NCI-H82 treated with DMSO at 0.1 percent for 48 hours (cell line): Measurements from ENCODE around the gene CDKL4.
"Not testable (repeated sequence)": the region's sequence is repeated elsewhere in the genome, so short reads cannot be mapped to it uniquely, and the experiment has no call there.

Experiments used
- DNase-seq: peaks from one replicate; lab custom pipeline; 2025; ENCODE audit not compliant: unreplicated experiment; lab: John Stamatoyannopoulos, UW

CDKL4 gene

GRCh38 chr2:39144416-39144815, 99.4 kb downstream of the CDKL4 start:
- no peak for DNase-seq

GRCh38 chr2:39142904-39143605, 100.7 kb downstream of the CDKL4 start:
- DNase-seq = no peak

GRCh38 chr2:39141334-39142271, 102.2 kb downstream of the CDKL4 start:
- DNase-seq = no peak

GRCh38 chr2:39140948-39141333, 102.8 kb downstream of the CDKL4 start:
- not testable (repeated sequence) for DNase-seq

GRCh38 chr2:39140322-39140847, 103.4 kb downstream of the CDKL4 start:
- DNase-seq = no peak

- no peak for DNase-seq
Observed at GRCh38 chr2:39139511-39140237, 104.1 kb downstream of the CDKL4 start.

- DNase-seq = no peak
Observed at GRCh38 chr2:39138837-39139211, 104.9 kb downstream of the CDKL4 start.

GRCh38 chr2:39138187-39138836, 105.5 kb downstream of the CDKL4 start:
- not testable (repeated sequence) for DNase-seq

- DNase-seq = no peak
Observed at GRCh38 chr2:39136799-39137198, 107.0 kb downstream of the CDKL4 start.

GRCh38 chr2:39135690-39136259, 108.0 kb downstream of the CDKL4 start:
- DNase-seq = no peak

- no peak for DNase-seq
Observed at GRCh38 chr2:39133215-39133851, 110.4 kb downstream of the CDKL4 start.

- no peak for DNase-seq
Observed at GRCh38 chr2:39128919-39129391, 114.8 kb downstream of the CDKL4 start.

GRCh38 chr2:39127973-39128372, 115.8 kb downstream of the CDKL4 start:
- DNase-seq = no peak
